ENCODE data around the gene SMPD2. TPM values are rescaled to one million over a fixed set of nuclear protein-coding genes. Genes with fewer than 3 reads are reported as not detected.

The SMPD2 gene
- total and polyA plus RNA-seq, 2 donors (not counting 3 experiments of a cell fraction or from before 2014, with no cell fraction given) = 6.9 to 10.0 TPM

DNA sequence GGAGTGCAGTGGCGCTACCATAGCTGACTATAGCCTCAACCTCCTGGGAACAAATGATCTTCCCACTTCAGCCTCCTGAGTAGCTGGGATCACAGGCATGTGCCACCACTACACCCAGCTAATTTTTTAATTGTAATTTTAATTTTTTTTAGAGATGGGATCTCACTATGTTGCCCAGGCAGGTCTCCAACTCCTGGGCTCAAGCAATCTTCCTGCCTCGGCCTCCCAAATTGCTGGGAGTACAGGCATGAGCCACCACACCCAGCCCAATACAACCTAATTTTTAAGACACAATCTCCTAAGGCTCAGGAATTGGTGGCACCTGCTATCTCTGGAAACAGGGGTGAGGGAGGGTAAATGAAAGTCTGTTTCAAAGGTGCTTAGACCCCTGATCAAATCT lies 36.7 kb downstream of the SMPD2 start:
- peaks cover 49% of the 10 kb centered on the region for H3K79me2 ChIP-seq (ENCODE audit: control insufficient read depth, insufficient read depth, low read length)
- dilution Hi-C loops (cut with MboI; ENCODE audit: extremely low pct_ligation_motif_present, low sequenced_read_pairs) = no loop called here

DNA sequence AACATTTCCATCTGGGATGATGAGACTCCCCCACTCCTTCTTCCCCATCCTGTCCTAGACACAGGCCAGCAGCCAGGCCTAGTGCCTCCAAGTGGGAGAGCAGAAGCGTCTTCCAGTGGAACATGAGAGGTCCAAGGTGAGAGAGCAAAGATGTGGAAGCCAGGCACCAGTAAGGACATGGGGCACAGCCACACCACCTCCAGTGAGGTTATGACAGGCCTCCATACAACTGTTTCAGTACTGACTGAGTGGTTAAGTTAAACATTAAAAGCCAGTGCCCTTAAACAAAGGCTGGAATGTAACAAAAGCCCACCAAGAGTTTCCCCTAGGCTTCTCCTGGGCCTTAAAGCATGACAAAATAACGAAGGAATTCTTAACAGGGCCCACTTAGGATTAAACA lies 37.2 kb downstream of the SMPD2 start:
- H3K9ac ChIP-seq (replicated peaks; ENCODE audit: extremely low read depth, insufficient read depth, low read length) = no peak overlapping the region
- DNase-seq (ENCODE audit: low read depth, low spot score) (no peak), FAIRE-seq (no peak)
- no peak overlapping the region for H3K4me3 ChIP-seq (replicated peaks in 1 of 3; ENCODE audit: insufficient read depth in 1 of 3, low read depth in 1 of 3, low read length in 3 of 3)
- H3K9me1 ChIP-seq (replicated peaks; ENCODE audit: control insufficient read depth, extremely low read depth, insufficient read depth, low read length) = no peaks in the 10 kb centered on the region
- H4K20me1 ChIP-seq (replicated peaks; ENCODE audit: control insufficient read depth, extremely low read depth, insufficient read depth, low read length) = no peaks in the 10 kb centered on the region
- H3K4me2 ChIP-seq (ENCODE audit: insufficient read depth, low read length) = no peak overlapping the region
- H2AFZ ChIP-seq (ENCODE audit: low read depth, low read length) = no peak overlapping the region
- peaks cover 53% of the 10 kb centered on the region for H3K79me2 ChIP-seq (ENCODE audit: control insufficient read depth, insufficient read depth, low read length)
- H3K9me3 ChIP-seq (replicated peaks; ENCODE audit: control insufficient read depth, insufficient read depth, low read length) = no peaks in the 10 kb centered on the region
- ChIA-PET CTCF (interaction anchor here (1.5 kb wide), 1 partner anchor 14 kb away, joined by 3 read pairs; no protein-coding TSS in a partner anchor), POLR2A (no interaction called here)
- H3K27me3 ChIP-seq (ENCODE audit: control insufficient read depth in 2 of 2, insufficient read depth in 2 of 2, low read length in 2 of 2) = no peaks in the 10 kb centered on the region
- BruUV-seq (replicated peaks) = no TSS peak
- peaks cover 6 to 12% of the 10 kb centered on the region in 2 experiments for H3K36me3 ChIP-seq (ENCODE audit: control insufficient read depth in 2 of 2, extremely low read depth in 1 of 2, insufficient read depth in 2 of 2, low read length in 2 of 2)
- no peak overlapping the region for H3K27ac ChIP-seq (ENCODE audit: insufficient read depth, low read depth, low read length)
- intact Hi-C loops (cut with micrococcal nuclease) (no loop called here), dilution Hi-C loops (cut with MboI; ENCODE audit: extremely low pct_ligation_motif_present, low sequenced_read_pairs) (no loop called here)
- H3K4me1 ChIP-seq (ENCODE audit: control insufficient read depth, extremely low read depth, insufficient read depth, low read length) = peaks cover 24% of the 10 kb centered on the region
- TF ChIP-seq, protein P1, sequence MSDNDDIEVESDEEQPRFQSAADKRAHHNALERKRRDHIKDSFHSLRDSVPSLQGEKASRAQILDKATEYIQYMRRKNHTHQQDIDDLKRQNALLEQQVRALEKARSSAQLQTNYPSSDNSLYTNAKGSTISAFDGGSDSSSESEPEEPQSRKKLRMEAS (IDR thresholded peaks at IDR 0.05; ENCODE audit: insufficient read depth, insufficient read length) = no peak
- TF ChIP-seq, protein P2, sequence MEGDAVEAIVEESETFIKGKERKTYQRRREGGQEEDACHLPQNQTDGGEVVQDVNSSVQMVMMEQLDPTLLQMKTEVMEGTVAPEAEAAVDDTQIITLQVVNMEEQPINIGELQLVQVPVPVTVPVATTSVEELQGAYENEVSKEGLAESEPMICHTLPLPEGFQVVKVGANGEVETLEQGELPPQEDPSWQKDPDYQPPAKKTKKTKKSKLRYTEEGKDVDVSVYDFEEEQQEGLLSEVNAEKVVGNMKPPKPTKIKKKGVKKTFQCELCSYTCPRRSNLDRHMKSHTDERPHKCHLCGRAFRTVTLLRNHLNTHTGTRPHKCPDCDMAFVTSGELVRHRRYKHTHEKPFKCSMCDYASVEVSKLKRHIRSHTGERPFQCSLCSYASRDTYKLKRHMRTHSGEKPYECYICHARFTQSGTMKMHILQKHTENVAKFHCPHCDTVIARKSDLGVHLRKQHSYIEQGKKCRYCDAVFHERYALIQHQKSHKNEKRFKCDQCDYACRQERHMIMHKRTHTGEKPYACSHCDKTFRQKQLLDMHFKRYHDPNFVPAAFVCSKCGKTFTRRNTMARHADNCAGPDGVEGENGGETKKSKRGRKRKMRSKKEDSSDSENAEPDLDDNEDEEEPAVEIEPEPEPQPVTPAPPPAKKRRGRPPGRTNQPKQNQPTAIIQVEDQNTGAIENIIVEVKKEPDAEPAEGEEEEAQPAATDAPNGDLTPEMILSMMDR (IDR thresholded peaks at IDR 0.05; ENCODE audit: extremely low read depth in 1 of 2, insufficient read depth in 1 of 2, low read depth in 1 of 2, low read length in 2 of 2) = no peak
- TF ChIP-seq JUN (IDR thresholded peaks at IDR 0.05; ENCODE audit: borderline replicate concordance, insufficient read depth, insufficient read length, low read depth) (no peak), MYC (IDR thresholded peaks at IDR 0.05; ENCODE audit: low read depth, low read length) (no peak)

More for the DNA sequence above, 36.7 kb downstream of the SMPD2 start:
- no peaks in the 10 kb centered on the region for H4K20me1 ChIP-seq (replicated peaks; ENCODE audit: control insufficient read depth, extremely low read depth, insufficient read depth, low read length)
- no peak for DNase-seq (ENCODE audit: low read depth, low spot score)
- peaks cover 23% of the 10 kb centered on the region for H3K4me1 ChIP-seq (ENCODE audit: control insufficient read depth, extremely low read depth, insufficient read depth, low read length)
- H3K9me1 ChIP-seq (replicated peaks; ENCODE audit: control insufficient read depth, extremely low read depth, insufficient read depth, low read length) = no peaks in the 10 kb centered on the region
- H2AFZ ChIP-seq (ENCODE audit: low read depth, low read length) = no peak overlapping the region
- intact Hi-C loops (cut with micrococcal nuclease) = no loop called here
- BruUV-seq (replicated peaks) = no TSS peak
- no peak overlapping the region for H3K4me2 ChIP-seq (ENCODE audit: insufficient read depth, low read length)
- no peaks in the 10 kb centered on the region for H3K9me3 ChIP-seq (replicated peaks; ENCODE audit: control insufficient read depth, insufficient read depth, low read length)
- H3K27ac ChIP-seq (ENCODE audit: insufficient read depth, low read depth, low read length) = no peak overlapping the region
- H3K27me3 ChIP-seq (ENCODE audit: control insufficient read depth in 2 of 2, insufficient read depth in 2 of 2, low read length in 2 of 2) = no peaks in the 10 kb centered on the region
- CTCF ChIA-PET = no interaction called here
- TF ChIP-seq EZH2 (IDR thresholded peaks at IDR 0.05; ENCODE audit: borderline replicate concordance, low read depth, low read length, severe bottlenecking) (no peak), MYC (IDR thresholded peaks at IDR 0.05; ENCODE audit: low read depth, low read length) (no peak), FOS (IDR thresholded peaks at IDR 0.05; ENCODE audit: borderline replicate concordance, insufficient read depth, low read length) (no peak)
- TF ChIP-seq, protein P1 (IDR thresholded peaks at IDR 0.05; ENCODE audit: insufficient read depth, insufficient read length) = no peak
- TF ChIP-seq, protein P2 (IDR thresholded peaks at IDR 0.05; ENCODE audit: extremely low read depth in 1 of 2, insufficient read depth in 1 of 2, low read depth in 1 of 2, low read length in 2 of 2) = no peak
- peaks cover 11 to 12% of the 10 kb centered on the region in 2 experiments for H3K36me3 ChIP-seq (ENCODE audit: control insufficient read depth in 2 of 2, extremely low read depth in 1 of 2, insufficient read depth in 2 of 2, low read length in 2 of 2)
- no peak for FAIRE-seq
- H3K4me3 ChIP-seq (replicated peaks in 1 of 3; ENCODE audit: insufficient read depth in 1 of 3, low read depth in 1 of 3, low read length in 3 of 3) = no peak overlapping the region
- H3K9ac ChIP-seq (replicated peaks; ENCODE audit: extremely low read depth, insufficient read depth, low read length) = no peak overlapping the region
- POLR2A ChIA-PET = no interaction called here

All from endothelial cell of umbilical vein (primary cell).